Measurements from ENCODE around the gene SPECC1L. TPM values are rescaled to one million over a fixed set of nuclear protein-coding genes. Genes with fewer than 3 reads are reported as not detected.

The SPECC1L gene
- total RNA-seq, 1 donor from 2014 or later, result 69.9 TPM

GRCh38 chr22:24230911-24231656 is 39.5 kb upstream of the SPECC1L start:
- Histone ChIP-seq H3K27ac (no peak overlapping the region), H3K4me3 (no peak overlapping the region), H3K4me1 (no peaks in the 10 kb centered on the region), H3K27me3 (ENCODE audit: low read depth) (no peaks in the 10 kb centered on the region), H3K9me3 (no peaks in the 10 kb centered on the region), H3K36me3 (no peaks in the 10 kb centered on the region)
- intact Hi-C loops (cut with DNase I), result no loop called here
- ATAC-seq (peak; percentile 75 to 78), DNase-seq (peak; percentile 82)
- TF ChIP-seq CTCF (IDR thresholded peaks at IDR 0.05), result peak; percentile 52

GRCh38 chr22:24231706-24232105 is 38.9 kb upstream of the SPECC1L start:
- H3K36me3 ChIP-seq, result no peaks in the 10 kb centered on the region
- H3K9me3 ChIP-seq, result no peaks in the 10 kb centered on the region
- H3K4me3 ChIP-seq, result no peak overlapping the region
- H3K4me1 ChIP-seq, result no peaks in the 10 kb centered on the region
- no peak overlapping the region for H3K27ac ChIP-seq
- intact Hi-C loops (cut with DNase I), result no loop called here
- TF ChIP-seq CTCF (IDR thresholded peaks at IDR 0.05), result no peak
- H3K27me3 ChIP-seq (ENCODE audit: low read depth), result no peaks in the 10 kb centered on the region
- DNase-seq (no peak), ATAC-seq (peak; percentile 5 to 18)

GRCh38 chr22:24232124-24232523 is 38.5 kb upstream of the SPECC1L start:
- no peak overlapping the region for H3K4me3 ChIP-seq

GRCh38 chr22:24232725-24233124 is 37.9 kb upstream of the SPECC1L start:
- no peaks in the 10 kb centered on the region for H3K27me3 ChIP-seq (ENCODE audit: low read depth)
- no peak for TF ChIP-seq CTCF (IDR thresholded peaks at IDR 0.05)

More at GRCh38 chr22:24232124-24232523, 38.5 kb upstream of the SPECC1L start:
- intact Hi-C loops (cut with DNase I), result no loop called here
- Histone ChIP-seq H3K27ac (no peak overlapping the region), H3K36me3 (no peaks in the 10 kb centered on the region), H3K4me1 (no peaks in the 10 kb centered on the region), H3K27me3 (ENCODE audit: low read depth) (no peaks in the 10 kb centered on the region), H3K9me3 (no peaks in the 10 kb centered on the region)
- DNase-seq (no peak), ATAC-seq (peak; percentile 6 to 10)
- no peak for TF ChIP-seq CTCF (IDR thresholded peaks at IDR 0.05)

GRCh38 chr22:24233235-24233634 is 37.4 kb upstream of the SPECC1L start:
- Histone ChIP-seq H3K36me3 (no peaks in the 10 kb centered on the region), H3K27me3 (ENCODE audit: low read depth) (no peaks in the 10 kb centered on the region), H3K4me3 (no peak overlapping the region), H3K4me1 (no peaks in the 10 kb centered on the region), H3K27ac (no peak overlapping the region), H3K9me3 (no peaks in the 10 kb centered on the region)
- TF ChIP-seq CTCF (IDR thresholded peaks at IDR 0.05), result no peak
- DNase-seq (no peak), ATAC-seq (peak in 1 of 2 donors; percentile 4)
- intact Hi-C loops (cut with DNase I), result no loop called here

More at GRCh38 chr22:24232725-24233124, 37.9 kb upstream of the SPECC1L start:
- H3K36me3 ChIP-seq, result no peaks in the 10 kb centered on the region
- no peak overlapping the region for H3K27ac ChIP-seq
- intact Hi-C loops (cut with DNase I), result no loop called here
- H3K4me1 ChIP-seq, result no peaks in the 10 kb centered on the region
- ATAC-seq (peak in 1 of 2 donors; percentile 20), DNase-seq (no peak)
- H3K9me3 ChIP-seq, result no peaks in the 10 kb centered on the region
- H3K4me3 ChIP-seq, result no peak overlapping the region
